Left lung (tissue), 14 donors: ENCODE data around the gene PAGE2B. TPM values are rescaled to one million over a fixed set of nuclear protein-coding genes. Genes with fewer than 3 reads are reported as not detected.

Source experiments
- ATAC-seq: fragments of 200-7000 bp; cut with Tn5 transposase; one replicate; pipeline ENCODE4 v1.9.1; 2020; ENCODE audit warnings: moderate library complexity
- DNase-seq, 4 donors: peaks; one replicate each; pipeline ENCODE4 v3.0.0-alpha.2; 2013 to 2020
- H3K27ac ChIP-seq, 2 donors: fragments of 200-600 bp; sonication (generic) in 1 of 2; one replicate each; pipeline versions ENCODE4 v1.5.0 to v1.8.0; 2020 to 2021
- H3K27me3 ChIP-seq, 2 donors: fragments of 200-600 bp; sonication (generic) in 1 of 2; one replicate each; pipeline versions ENCODE4 v1.5.0 to v1.8.0; 2020 to 2021
- H3K36me3 ChIP-seq, 2 donors: fragments of 200-600 bp; sonication (generic) in 1 of 2; one replicate each; pipeline versions ENCODE4 v1.5.0 to v1.8.0; 2020 to 2021
- H3K4me1 ChIP-seq, 2 donors: fragments of 200-600 bp; one replicate each; pipeline ENCODE4 v1.8.0; 2021
- H3K4me3 ChIP-seq, 2 donors: fragments of 200-600 bp; sonication (generic) in 1 of 2; one replicate each; pipeline versions ENCODE4 v1.5.0 to v1.8.0; 2020 to 2021; ENCODE audit warnings: mild to moderate bottlenecking in 1 of 2
- H3K9me3 ChIP-seq, 2 donors: fragments of 200-600 bp; sonication (generic) in 1 of 2; one replicate each; pipeline versions ENCODE4 v1.5.0 to v1.8.0; 2020 to 2021
- intact Hi-C, 2 donors: fragments of 100-400 bp; cut with DNase I; formaldehyde crosslinking; loops; one replicate each; pipeline versions ENCODE4 v1.11.2 to v1.14.2; 2022
- long read RNA-seq, 12 donors: library from polyadenylated mRNA in 2 of 12; unstranded in 2 of 12; transcript quantifications; one replicate each; pipeline ENCODE4 v2.0.0 and lab custom pipeline, GENCODE V29; 2019 to 2026
- polyA plus RNA-seq, 6 donors: library from polyadenylated mRNA; unstranded; fragments of 120-200 nt; gene quantifications; one replicate each; pipeline ENCODE4 v1.2.1, GENCODE V29; 2013; ENCODE audit not compliant: insufficient read length in 6 of 6
- total RNA-seq, 2 donors: library from RNA; stranded (reverse); fragmentation: NEBNext Ultra II Directional; extraction: Animal tissue kit (Norgen Biotek cat#: 25700); gene quantifications; one replicate each; pipeline ENCODE4 v1.2.1, GENCODE V29; 2021
- TF ChIP-seq, protein P1 (sequence below), 2 donors: fragments of 200-600 bp; sonication (generic) in 1 of 2; IDR thresholded peaks; one replicate each; pipeline versions ENCODE4 v1.5.0 to v1.8.0; 2021; ENCODE audit warnings: antibody characterized with exemption in 2 of 2
- donor health status: DM: no; HTN: yes; CAD: no.
- donor health status: DM: no; HTN: no; CAD: no.

The PAGE2B gene, protein sequence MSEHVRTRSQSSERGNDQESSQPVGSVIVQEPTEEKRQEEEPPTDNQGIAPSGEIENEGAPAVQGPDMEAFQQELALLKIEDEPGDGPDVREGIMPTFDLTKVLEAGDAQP
- total RNA-seq (not detected), polyA plus RNA-seq (not detected)
- long read RNA-seq, donor 1: 0 reads
- long read RNA-seq, donor 2: 0 reads
- long read RNA-seq, donor 3: 0 reads
- long read RNA-seq, donor 4: 0 reads
- long read RNA-seq, donor 5: 0 reads
- long read RNA-seq, donor 6: 0 reads
- long read RNA-seq, donor 7: 0 reads
- long read RNA-seq, donor 8: 0 reads
- long read RNA-seq, donor 9: 0 reads
- long read RNA-seq, donor 10: 0 reads
- long read RNA-seq, donor 11: 0 reads
- long read RNA-seq, donor 12: 0 reads

DNA sequence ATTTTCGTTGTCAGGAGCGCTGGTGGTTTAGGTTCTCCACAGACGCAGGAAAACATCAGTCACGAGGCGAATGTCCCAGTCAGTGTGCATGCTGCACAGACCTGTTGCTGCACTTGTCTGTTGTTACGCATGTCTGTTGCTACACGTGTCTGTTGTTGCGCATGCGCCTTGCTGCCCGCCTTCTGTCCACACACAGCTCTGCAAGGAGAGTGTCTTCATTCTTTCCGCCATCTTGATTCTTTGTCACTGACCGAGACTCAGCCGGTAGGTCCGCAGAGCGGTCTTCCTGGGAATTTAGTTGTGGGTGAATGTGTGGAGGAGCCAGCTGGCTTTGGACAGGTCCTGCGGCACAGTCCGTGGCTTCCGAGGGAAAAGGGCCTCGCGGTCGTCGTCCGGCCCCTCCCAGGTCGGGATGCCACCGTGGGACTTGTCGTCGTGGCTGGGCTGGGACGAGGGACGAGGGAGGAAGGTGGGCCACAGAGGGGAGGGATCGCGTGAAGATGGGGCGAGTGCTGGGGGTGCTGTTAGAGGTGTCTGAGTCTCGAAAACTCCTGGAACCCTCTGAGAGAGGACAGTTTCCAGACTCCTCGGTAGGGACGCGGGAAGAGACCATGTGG is at the start of gene PAGE2B:
PAGE2B (plus strand) TSS at position 180 of the 617 bp plus-strand sequence. CDS start 1,012 bp downstream, outside the sequence.
- Histone ChIP-seq H3K4me1 (no peaks in the 10 kb centered on the region), H3K4me3 (no peak within 1 kb of the TSS), H3K9me3 (no peaks in the 10 kb centered on the region), H3K36me3 (no peaks in the 10 kb centered on the region), H3K27me3 (no peaks in the 10 kb centered on the region), H3K27ac (no peak within 1 kb of the TSS)
- ATAC-seq (no peak), DNase-seq (peak in 1 of 4 donors; percentile 26)
- intact Hi-C loops: no loop called here
- TF ChIP-seq, protein P1, sequence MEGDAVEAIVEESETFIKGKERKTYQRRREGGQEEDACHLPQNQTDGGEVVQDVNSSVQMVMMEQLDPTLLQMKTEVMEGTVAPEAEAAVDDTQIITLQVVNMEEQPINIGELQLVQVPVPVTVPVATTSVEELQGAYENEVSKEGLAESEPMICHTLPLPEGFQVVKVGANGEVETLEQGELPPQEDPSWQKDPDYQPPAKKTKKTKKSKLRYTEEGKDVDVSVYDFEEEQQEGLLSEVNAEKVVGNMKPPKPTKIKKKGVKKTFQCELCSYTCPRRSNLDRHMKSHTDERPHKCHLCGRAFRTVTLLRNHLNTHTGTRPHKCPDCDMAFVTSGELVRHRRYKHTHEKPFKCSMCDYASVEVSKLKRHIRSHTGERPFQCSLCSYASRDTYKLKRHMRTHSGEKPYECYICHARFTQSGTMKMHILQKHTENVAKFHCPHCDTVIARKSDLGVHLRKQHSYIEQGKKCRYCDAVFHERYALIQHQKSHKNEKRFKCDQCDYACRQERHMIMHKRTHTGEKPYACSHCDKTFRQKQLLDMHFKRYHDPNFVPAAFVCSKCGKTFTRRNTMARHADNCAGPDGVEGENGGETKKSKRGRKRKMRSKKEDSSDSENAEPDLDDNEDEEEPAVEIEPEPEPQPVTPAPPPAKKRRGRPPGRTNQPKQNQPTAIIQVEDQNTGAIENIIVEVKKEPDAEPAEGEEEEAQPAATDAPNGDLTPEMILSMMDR (IDR thresholded peaks at IDR 0.05): no peak

DNA sequence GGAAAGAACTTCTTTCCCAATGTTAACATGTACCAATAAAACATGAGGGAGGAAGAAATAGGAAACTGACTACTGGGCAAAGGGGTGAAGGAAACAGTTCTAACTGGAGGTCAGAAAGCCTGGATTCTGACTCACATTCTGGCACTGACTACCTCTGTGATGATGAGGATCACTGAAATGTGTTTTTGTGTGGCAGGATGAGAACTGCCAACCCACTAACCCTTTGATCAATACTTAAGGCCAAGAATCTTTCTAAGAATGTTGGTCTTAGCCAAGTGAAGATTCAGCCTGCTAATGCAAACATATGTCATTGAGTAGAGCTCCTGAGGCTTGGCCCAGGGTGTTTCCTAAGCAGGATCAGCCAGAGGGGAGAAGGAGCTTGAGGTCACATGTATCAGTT is 48.7 kb upstream of the PAGE2B start:
- TF ChIP-seq, protein P1 (IDR thresholded peaks at IDR 0.05): no peak
- no peaks in the 10 kb centered on the region for H3K4me1 ChIP-seq
- intact Hi-C loops: no loop called here

DNA sequence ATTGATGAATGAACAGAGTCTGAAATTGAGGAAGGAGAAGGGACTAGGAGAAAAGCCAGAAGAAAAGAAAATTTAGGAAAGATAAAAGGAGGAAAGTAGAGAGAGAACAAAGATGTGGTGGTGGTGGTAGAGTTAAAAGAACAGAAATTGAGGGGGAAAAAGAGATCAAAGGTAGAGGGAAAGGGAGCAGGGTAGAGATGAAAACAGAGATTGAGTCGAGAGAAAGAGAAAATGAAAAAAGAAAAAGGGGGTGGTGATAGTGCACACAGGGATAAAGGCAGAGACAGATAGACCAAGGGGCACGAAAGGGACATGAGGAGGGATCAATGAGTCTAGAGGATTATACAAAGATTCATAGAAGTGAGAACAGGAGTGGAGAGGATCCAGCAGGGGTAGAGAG is 48.0 kb upstream of the PAGE2B start:
- intact Hi-C loops: no loop called here
- TF ChIP-seq, protein P1 (IDR thresholded peaks at IDR 0.05): no peak
- ATAC-seq: no peak

More for the DNA sequence above, 48.7 kb upstream of the PAGE2B start:
- ATAC-seq (no peak), DNase-seq (no peak)
- Histone ChIP-seq H3K36me3 (no peaks in the 10 kb centered on the region), H3K27ac (no peak overlapping the region), H3K27me3 (peaks cover 0 to 6% of the 10 kb centered on the region in 2 donors), H3K4me3 (no peak overlapping the region), H3K9me3 (no peaks in the 10 kb centered on the region)

DNA sequence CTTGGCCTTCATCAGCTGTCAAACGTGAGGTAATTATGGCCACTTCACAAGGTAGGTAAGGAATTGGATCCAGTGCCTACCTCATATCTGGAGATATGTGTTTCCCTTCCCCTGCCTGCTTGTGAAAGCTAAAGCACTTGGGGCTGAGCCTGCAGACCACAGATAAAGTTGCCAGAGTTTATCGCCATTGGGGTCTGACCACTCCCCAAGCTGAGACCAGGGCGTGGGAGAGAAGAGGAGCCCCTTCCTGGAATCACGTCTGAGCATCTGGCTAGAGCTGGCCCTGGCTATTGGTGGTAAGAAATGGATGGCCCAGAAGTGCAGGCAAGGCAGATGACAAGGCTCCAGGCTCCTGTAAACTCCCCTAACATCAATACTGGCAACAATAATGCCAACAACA is 46.8 kb upstream of the PAGE2B start:
- intact Hi-C loops: no loop called here
- no peak for DNase-seq

More for the DNA sequence above, 48.0 kb upstream of the PAGE2B start:
- no peaks in the 10 kb centered on the region for H3K9me3 ChIP-seq
- DNase-seq: no peak
- H3K36me3 ChIP-seq: no peaks in the 10 kb centered on the region
- H3K4me1 ChIP-seq: no peaks in the 10 kb centered on the region
- no peak overlapping the region for H3K27ac ChIP-seq
- H3K4me3 ChIP-seq: no peak overlapping the region
- H3K27me3 ChIP-seq: peaks cover 0 to 6% of the 10 kb centered on the region in 2 donors

DNA sequence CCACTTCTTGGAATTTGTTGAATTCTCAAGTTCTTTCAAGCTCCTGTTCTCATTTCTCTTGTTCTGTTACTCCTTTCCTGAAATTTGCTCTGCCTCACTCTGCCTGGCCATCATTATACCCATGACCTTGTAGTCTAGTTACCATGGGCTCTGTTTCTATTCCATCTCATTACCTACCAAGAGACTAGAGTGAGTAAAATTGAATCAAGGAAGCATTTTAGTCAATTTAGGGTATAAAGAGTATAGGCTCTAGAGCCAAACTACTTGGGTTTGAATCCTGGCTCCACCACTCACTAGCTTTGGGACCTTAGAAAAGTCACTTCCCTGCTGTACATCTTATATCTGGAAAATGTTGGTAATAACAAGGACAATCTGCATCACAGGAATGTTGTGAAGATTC is 46.2 kb upstream of the PAGE2B start:
- ATAC-seq (no peak), DNase-seq (no peak)
- no peaks in the 10 kb centered on the region for H3K4me1 ChIP-seq
- no peak overlapping the region for H3K4me3 ChIP-seq
- H3K27me3 ChIP-seq: peaks cover 0 to 6% of the 10 kb centered on the region in 2 donors
- no peaks in the 10 kb centered on the region for H3K9me3 ChIP-seq
- no peaks in the 10 kb centered on the region for H3K36me3 ChIP-seq
- no peak overlapping the region for H3K27ac ChIP-seq
- TF ChIP-seq, protein P1 (IDR thresholded peaks at IDR 0.05): no peak
- intact Hi-C loops: no loop called here

More for the DNA sequence above, 46.8 kb upstream of the PAGE2B start:
- H3K9me3 ChIP-seq: no peaks in the 10 kb centered on the region
- H3K4me3 ChIP-seq: no peak overlapping the region
- no peaks in the 10 kb centered on the region for H3K36me3 ChIP-seq
- no peaks in the 10 kb centered on the region for H3K4me1 ChIP-seq
- H3K27me3 ChIP-seq: peaks cover 0 to 6% of the 10 kb centered on the region in 2 donors
- TF ChIP-seq, protein P1 (IDR thresholded peaks at IDR 0.05): no peak
- no peak overlapping the region for H3K27ac ChIP-seq
- ATAC-seq: no peak
